H54 (cell line): ENCODE measurements around the gene ELMOD3.
A peak's percentile ranks its signal among the peaks of the same experiment; 100 is the strongest.
"Not testable (repeated sequence)": the region's sequence is repeated elsewhere in the genome, so short reads cannot be mapped to it uniquely, and the experiment has no call there.

Source experiments
- DNase-seq: peaks from one replicate; pipeline ENCODE4 v3.0.0; 2011; ENCODE audit warnings: low spot score, mixed read lengths; ENCODE audit not compliant: insufficient read length
- FAIRE-seq: peaks from 3 replicates; lab custom pipeline; 2011; peaks lifted over from hg19 to GRCh38; lab: Jason Lieb, UNC
- POLR2A ChIP-seq: IDR thresholded peaks from 2 replicates; pipeline ENCODE4 v1.6.1; 2011; ENCODE audit warnings: low read depth, mild to moderate bottlenecking, low read length

The ELMOD3 gene

GRCh38 chr2:85411405-85411748, 56.8 kb downstream of the ELMOD3 start:
- no peak for FAIRE-seq
- no peak for DNase-seq
- no peak for TF ChIP-seq POLR2A

- DNase-seq: peak; percentile 68
- FAIRE-seq: no peak
- no peak for TF ChIP-seq POLR2A
Observed at GRCh38 chr2:85413592-85414420, 59.2 kb downstream of the ELMOD3 start.

GRCh38 chr2:85414421-85414759, 59.8 kb downstream of the ELMOD3 start:
- not testable (repeated sequence) for FAIRE-seq, DNase-seq

- no peak for DNase-seq
- no peak for FAIRE-seq
- no peak for TF ChIP-seq POLR2A
Observed at GRCh38 chr2:85414761-85415553, 60.4 kb downstream of the ELMOD3 start.

- no peak for TF ChIP-seq POLR2A
- DNase-seq: no peak
- FAIRE-seq: no peak
Observed at GRCh38 chr2:85415980-85416650, 61.5 kb downstream of the ELMOD3 start.

GRCh38 chr2:85418132-85419008, 63.8 kb downstream of the ELMOD3 start, which contains the start of gene SH2D6:
Gene SH2D6, plus strand, starts transcription at chr2:85418714. Its CDS starts 10,752 bp downstream, at chr2:85429466.
- FAIRE-seq (no peak), DNase-seq (peak; percentile 76)
- 0 out of 2 replicates have a peak, but pooled peaks have one; percentile 12 for TF ChIP-seq POLR2A

- DNase-seq (no peak), FAIRE-seq (no peak)
- TF ChIP-seq POLR2A: no peak
Observed at GRCh38 chr2:85419009-85419675, 64.6 kb downstream of the ELMOD3 start.

GRCh38 chr2:85420536-85421259, 66.1 kb downstream of the ELMOD3 start:
- TF ChIP-seq POLR2A: no peak
- FAIRE-seq (no peak), DNase-seq (peak; percentile 71)

- DNase-seq (no peak), FAIRE-seq (no peak)
- TF ChIP-seq POLR2A: no peak
Observed at GRCh38 chr2:85421260-85422071, 66.9 kb downstream of the ELMOD3 start.

- DNase-seq (no peak), FAIRE-seq (no peak)
- TF ChIP-seq POLR2A: no peak
Observed at GRCh38 chr2:85422072-85422457, 67.5 kb downstream of the ELMOD3 start.

GRCh38 chr2:85423525-85423924, 69.0 kb downstream of the ELMOD3 start:
- TF ChIP-seq POLR2A: no peak
- no peak for FAIRE-seq
- no peak for DNase-seq

- TF ChIP-seq POLR2A: no peak
- DNase-seq: no peak
- no peak for FAIRE-seq
Observed at GRCh38 chr2:85425588-85425987, 71.0 kb downstream of the ELMOD3 start.
